Common myeloid progenitor, CD34-positive (primary cell): Measurements from ENCODE around the gene MITF.
"Not testable (repeated sequence)": the region's sequence is repeated elsewhere in the genome, so short reads cannot be mapped to it uniquely, and the experiment has no call there.

ENCODE experiments used
- CTCF ChIA-PET: fragments of 350-600 bp; sonication (Branson Sonifier 250); formaldehyde crosslinking; loops from one replicate; lab custom pipeline; 2021; ENCODE audit warnings: antibody characterized with exemption; lab: Charles Lee
- POLR2A ChIA-PET: fragments of 350-600 bp; sonication (Branson Sonifier 250); formaldehyde crosslinking; loops from one replicate; lab custom pipeline; 2021; ENCODE audit warnings: antibody characterized with exemption; lab: Charles Lee
- DNase-seq, 3 donors: peaks; one replicate each; pipeline versions ENCODE4 v3.0.0 to v3.0.0-alpha.2; 2013
- H3K27ac ChIP-seq, 2 experiments: 1 replicate in 1 of 2; 2 replicates in 1 of 2; pipeline ENCODE4 v1.7.0; 2013; ENCODE audit warnings: inconsistent platforms in 2 of 2, low read length in 2 of 2, mild to moderate bottlenecking in 2 of 2, low read depth in 1 of 2, moderate library complexity in 1 of 2; ENCODE audit not compliant: severe bottlenecking in 2 of 2, insufficient read depth in 1 of 2, poor library complexity in 1 of 2
- H3K27me3 ChIP-seq, 5 experiments: replicated peaks in 2 of 5; 1 replicate in 3 of 5; 2 replicates in 2 of 5; pipeline versions ENCODE4 v1.6.1 to v1.7.0; 2013; ENCODE audit warnings: low read length in 4 of 5, mild to moderate bottlenecking in 2 of 5, moderate library complexity in 2 of 5, inconsistent platforms in 1 of 5; ENCODE audit not compliant: insufficient read depth in 5 of 5, control insufficient read depth in 4 of 5
- H3K36me3 ChIP-seq, 4 experiments: 1 replicate in 2 of 4; 2 replicates in 2 of 4; pipeline versions ENCODE4 v1.6.1 to v1.7.0; 2013; ENCODE audit warnings: low read length in 3 of 4, control low read depth in 1 of 4, mild to moderate bottlenecking in 1 of 4; ENCODE audit not compliant: control insufficient read depth in 4 of 4, insufficient read depth in 4 of 4
- H3K4me1 ChIP-seq, 4 experiments: 1 replicate in 3 of 4; 2 replicates in 1 of 4; pipeline versions ENCODE4 v1.6.1 to v1.7.1; 2013; ENCODE audit warnings: low read length in 3 of 4, mild to moderate bottlenecking in 3 of 4, control low read depth in 1 of 4, inconsistent platforms in 1 of 4, moderate library complexity in 1 of 4; ENCODE audit not compliant: control insufficient read depth in 4 of 4, insufficient read depth in 4 of 4; ENCODE audit errors: control extremely low read depth in 1 of 4
- H3K4me3 ChIP-seq, 7 experiments: 1 replicate in 4 of 7; 2 replicates in 3 of 7; pipeline versions ENCODE4 v1.5.1 to v1.7.0; 2013; ENCODE audit warnings: mild to moderate bottlenecking in 7 of 7, low read length in 6 of 7, moderate library complexity in 6 of 7, inconsistent platforms in 2 of 7, low read depth in 2 of 7, control low read depth in 1 of 7; ENCODE audit not compliant: insufficient read depth in 4 of 7, control insufficient read depth in 1 of 7; ENCODE audit errors: extremely low read depth in 1 of 7
- H3K9me3 ChIP-seq, 5 experiments: 1 replicate in 4 of 5; 2 replicates in 1 of 5; pipeline versions ENCODE4 v1.6.1 to v1.7.1; 2013; ENCODE audit warnings: low read length in 4 of 5, mild to moderate bottlenecking in 2 of 5, inconsistent platforms in 1 of 5, low read depth in 1 of 5, moderate library complexity in 1 of 5; ENCODE audit not compliant: control insufficient read depth in 4 of 5, insufficient read depth in 2 of 5; ENCODE audit errors: control extremely low read depth in 1 of 5
- WGBS: methylation state at CpG from one replicate; pipeline ENCODE4 v1.1.5; 2013; ENCODE audit not compliant: insufficient coverage; 5-methylcytosine and 5-hydroxymethylcytosine counted together

Gene MITF

DNA sequence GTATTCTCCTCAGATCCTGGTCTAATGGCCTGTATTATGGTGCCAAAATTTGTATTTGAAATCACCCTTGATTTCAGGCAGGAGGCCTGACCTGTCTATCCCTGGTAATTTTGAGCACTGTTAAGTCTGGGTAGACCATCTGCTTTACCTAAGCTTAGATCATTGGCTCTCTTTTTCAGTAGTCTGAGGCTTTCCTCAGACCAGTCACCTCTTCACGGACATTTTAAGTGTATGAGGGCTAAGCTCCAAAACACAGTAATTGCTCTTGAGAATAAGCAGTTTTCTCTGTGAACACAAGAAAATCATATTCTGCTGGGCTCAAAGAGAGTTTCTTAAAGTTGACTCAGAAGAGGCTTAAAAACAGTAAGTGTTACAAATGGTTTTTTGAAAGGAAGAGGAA, 168.3 kb downstream of the MITF start:
- WGBS: 100% methylated on average over 1 of the region's 1 CpG
- Histone ChIP-seq H3K27ac (no peak overlapping the region), H3K4me1 (no peaks in the 10 kb centered on the region), H3K27me3 (no peaks in the 10 kb centered on the region), H3K36me3 (no peaks in the 10 kb centered on the region), H3K9me3 (peaks cover 0 to 5% (median 0%) of the 10 kb centered on the region in 5 experiments), H3K4me3 (no peak overlapping the region)
- ChIA-PET CTCF (no interaction called here), POLR2A (no interaction called here)
- DNase-seq: no peak

DNA sequence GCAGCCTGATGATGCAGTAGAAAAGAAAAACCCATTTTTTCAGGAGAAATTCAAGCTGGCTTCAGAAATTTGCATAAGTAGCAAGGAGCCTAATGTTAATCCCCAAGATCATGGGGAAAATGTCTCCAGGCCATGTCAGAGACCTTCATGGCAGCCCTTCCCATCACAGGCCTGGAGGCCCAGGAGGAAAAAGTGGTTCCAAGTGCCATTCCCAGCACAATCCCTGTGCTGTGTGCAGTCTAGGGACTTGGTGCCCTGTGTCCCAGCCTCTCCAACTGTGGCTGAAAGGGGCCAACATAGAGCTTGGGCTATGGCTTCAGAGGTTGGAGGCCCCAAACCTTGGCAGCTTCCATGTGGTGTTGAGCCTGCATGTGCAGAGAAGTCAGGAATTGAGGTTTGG, 170.6 kb downstream of the MITF start:
- H3K4me3 ChIP-seq, CTCF ChIA-PET, DNase-seq, H3K27ac ChIP-seq, POLR2A ChIA-PET, H3K4me1 ChIP-seq, H3K9me3 ChIP-seq, H3K27me3 ChIP-seq, H3K36me3 ChIP-seq: not testable (repeated sequence)

GRCh38 chr3:69913422-69913821, 174.2 kb downstream of the MITF start:
- H3K4me1 ChIP-seq: no peaks in the 10 kb centered on the region
- no peaks in the 10 kb centered on the region for H3K27me3 ChIP-seq
- DNase-seq: no peak
- CTCF ChIA-PET: no interaction called here
- no peak overlapping the region for H3K27ac ChIP-seq
- WGBS: no CpG with 5 or more reads among the region's 3 CpGs
- POLR2A ChIA-PET: no interaction called here
- peaks cover 0 to 10% (median 3%) of the 10 kb centered on the region in 5 experiments for H3K9me3 ChIP-seq
- no peak overlapping the region for H3K4me3 ChIP-seq
- H3K36me3 ChIP-seq: no peaks in the 10 kb centered on the region

DNA sequence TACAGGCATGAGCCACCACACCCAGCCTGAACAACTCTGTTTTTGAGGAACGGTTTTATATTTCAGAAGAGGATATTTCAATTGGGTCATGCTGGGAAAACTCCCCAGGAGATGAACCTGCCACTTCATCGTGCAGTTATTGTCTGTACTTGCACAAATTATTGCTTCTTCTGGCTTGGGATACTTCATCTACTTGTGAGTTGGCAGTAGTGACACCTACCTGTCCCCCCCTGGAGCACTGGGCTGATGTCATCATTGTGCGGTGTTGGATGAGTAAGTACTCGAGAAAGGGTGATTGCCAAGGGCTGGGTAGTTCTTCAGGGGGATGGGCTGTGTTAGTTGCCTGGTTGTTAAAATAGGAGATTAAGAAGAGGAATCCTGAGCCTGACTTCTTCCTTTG, 175.1 kb downstream of the MITF start:
- CTCF ChIA-PET: no interaction called here
- POLR2A ChIA-PET: no interaction called here
- Histone ChIP-seq H3K36me3 (no peaks in the 10 kb centered on the region), H3K4me3 (no peak overlapping the region), H3K9me3 (peaks cover 0 to 10% (median 3%) of the 10 kb centered on the region in 5 experiments), H3K27ac (no peak overlapping the region), H3K4me1 (no peaks in the 10 kb centered on the region), H3K27me3 (no peaks in the 10 kb centered on the region)
- DNase-seq: no peak
- 96% methylated on average over 3 of the region's 4 CpGs for WGBS

DNA sequence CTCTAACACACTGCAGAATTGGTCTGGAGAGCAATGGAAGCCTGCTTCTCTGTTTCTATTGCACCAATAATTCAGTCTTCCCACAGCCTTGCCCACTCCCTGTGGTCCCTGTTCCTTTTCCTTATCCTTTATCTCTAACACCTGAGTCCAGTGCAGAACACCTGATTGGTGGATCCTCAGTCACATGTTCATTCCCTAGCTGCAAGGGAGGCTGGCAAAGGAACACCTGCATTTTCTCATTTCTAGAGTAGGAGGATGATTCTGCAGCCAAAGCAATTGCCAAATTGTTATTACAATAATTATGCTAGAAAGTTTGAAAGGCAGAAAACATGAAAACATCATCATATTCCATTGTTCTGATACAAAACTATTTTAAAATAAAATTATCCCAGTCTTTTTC, 176.5 kb downstream of the MITF start:
- Histone ChIP-seq H3K4me3 (no peak overlapping the region), H3K36me3 (no peaks in the 10 kb centered on the region), H3K9me3 (peaks cover 0 to 5% (median 3%) of the 10 kb centered on the region in 5 experiments), H3K4me1 (no peaks in the 10 kb centered on the region), H3K27ac (no peak overlapping the region), H3K27me3 (no peaks in the 10 kb centered on the region)
- ChIA-PET CTCF (no interaction called here), POLR2A (no interaction called here)
- no peak for DNase-seq

DNA sequence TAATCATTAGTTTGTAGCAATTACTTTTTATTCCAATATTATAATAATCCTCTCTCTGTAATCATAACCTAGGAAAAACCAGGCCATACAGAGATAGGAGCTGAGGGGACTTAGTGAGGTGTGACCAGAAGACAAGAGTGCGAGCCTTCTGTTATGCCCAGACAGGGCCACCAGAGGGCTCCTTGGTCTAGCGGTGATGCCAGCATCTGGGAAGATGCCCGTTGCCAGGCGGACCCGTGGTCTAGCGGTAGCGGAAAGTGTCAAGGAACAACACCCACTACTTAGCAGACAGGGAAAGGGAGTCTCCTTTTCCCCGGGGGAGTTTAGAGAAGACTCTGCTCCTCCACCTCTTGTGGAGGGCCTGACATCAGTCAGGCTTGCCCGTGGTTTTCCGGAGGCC, 180.7 kb downstream of the MITF start:
- 55% methylated on average over 7 of the region's 10 CpGs for WGBS

DNA sequence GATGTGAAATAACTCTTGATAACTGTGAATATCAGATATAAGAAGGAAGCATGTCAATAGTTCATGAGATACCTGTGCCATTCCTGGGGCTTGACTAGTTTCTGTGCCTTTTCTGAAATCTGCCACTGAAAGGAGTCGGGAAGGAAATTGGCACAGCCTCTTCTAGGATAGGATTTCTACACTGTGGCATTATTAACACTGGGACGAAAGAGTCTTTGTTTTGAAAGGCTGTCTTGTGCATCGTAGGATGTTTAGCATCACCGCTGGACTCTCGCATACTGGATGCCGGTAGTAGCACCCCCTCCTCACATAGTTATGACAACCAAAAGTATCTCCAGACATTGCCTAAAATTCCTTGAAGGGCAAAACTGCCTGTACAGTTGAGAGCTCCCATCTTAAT, 182.4 kb downstream of the MITF start:
- ChIA-PET CTCF (interaction anchor here (1.1 to 1.3 kb wide), 2 partner anchors 14 to 27 kb away, joined by 3 read pairs; no protein-coding TSS in a partner anchor), POLR2A (no interaction called here)
- Histone ChIP-seq H3K27me3 (no peaks in the 10 kb centered on the region), H3K36me3 (no peaks in the 10 kb centered on the region), H3K4me3 (no peak overlapping the region), H3K9me3 (no peaks in the 10 kb centered on the region), H3K27ac (no peak overlapping the region), H3K4me1 (no peaks in the 10 kb centered on the region)
- no peak for DNase-seq
- 94% methylated on average over 3 of the region's 6 CpGs for WGBS

More for the DNA sequence above, 180.7 kb downstream of the MITF start:
- H3K4me1 ChIP-seq, H3K4me3 ChIP-seq, DNase-seq, H3K9me3 ChIP-seq, H3K36me3 ChIP-seq, POLR2A ChIA-PET, CTCF ChIA-PET, H3K27me3 ChIP-seq, H3K27ac ChIP-seq: not testable (repeated sequence)
